WERI-Rb-1 (cell line): ENCODE measurements around the gene SGMS1.
A peak's percentile ranks its signal among the peaks of the same experiment; 100 is the strongest.

Experiments used
- DNase-seq: peaks from one replicate; pipeline ENCODE4 v3.0.0-alpha.2; 2020
- H3K27ac ChIP-seq: fragments of 250-450 bp; sonication (Bioruptor Pico); 2 replicates; pipeline ENCODE4 v1.5.1; 2020; ENCODE audit warnings: mild to moderate bottlenecking, moderate library complexity
- H3K27me3 ChIP-seq: fragments of 250-450 bp; sonication (Bioruptor Pico); 2 replicates; pipeline ENCODE4 v1.5.1; 2021; ENCODE audit warnings: mild to moderate bottlenecking, low read depth, moderate library complexity; ENCODE audit not compliant: insufficient read depth, severe bottlenecking
- H3K36me3 ChIP-seq: fragments of 250-450 bp; sonication (Bioruptor Pico); 2 replicates; pipeline ENCODE4 v1.5.1; 2020; ENCODE audit warnings: mild to moderate bottlenecking, moderate library complexity
- H3K4me3 ChIP-seq: 2 replicates; pipeline ENCODE4 v1.5.1; 2011; ENCODE audit warnings: low read depth, mild to moderate bottlenecking, control low read depth, low read length
- H3K9me3 ChIP-seq: fragments of 250-450 bp; sonication (Bioruptor Pico); 2 replicates; pipeline ENCODE4 v1.5.1; 2021; ENCODE audit warnings: mild to moderate bottlenecking, moderate library complexity; ENCODE audit not compliant: severe bottlenecking
- TF ChIP-seq, protein P1 (sequence below): IDR thresholded peaks from 2 replicates; pipeline ENCODE4 v1.5.1; 2011; ENCODE audit warnings: low read depth, mild to moderate bottlenecking, control low read depth, inconsistent platforms, low read length

The SGMS1 gene

DNA sequence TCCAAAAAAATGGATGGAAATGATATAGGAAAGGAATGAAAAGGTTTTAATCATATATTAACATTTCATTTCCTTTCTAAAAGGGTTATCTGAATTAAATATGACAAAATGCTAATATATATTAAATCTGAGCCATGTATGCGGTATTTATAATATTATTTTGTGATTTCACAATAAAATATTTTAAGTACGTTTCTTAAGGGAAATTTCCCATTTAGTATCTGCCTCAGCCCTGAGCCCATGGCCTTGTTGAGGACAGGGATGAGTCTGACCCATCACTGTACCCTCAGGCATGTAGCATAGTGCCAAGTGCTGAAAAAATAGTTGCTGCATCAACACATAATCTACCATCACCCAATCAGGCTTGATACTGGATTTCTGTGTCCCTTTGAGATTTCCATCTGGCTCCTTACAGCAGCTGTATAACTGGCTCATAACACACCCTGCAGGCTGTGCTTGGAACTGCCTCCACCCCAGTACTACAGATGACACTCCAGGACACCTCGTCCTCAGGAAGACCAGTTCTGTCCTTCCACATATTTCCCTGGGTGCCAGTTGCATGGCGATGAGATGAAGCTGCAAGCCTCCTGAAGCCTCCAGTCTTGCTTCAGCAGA lies 313.1 kb downstream of the SGMS1 start:
- no peak overlapping the region for H3K27ac ChIP-seq
- DNase-seq, result peak; percentile 38
- H3K4me3 ChIP-seq, result no peak overlapping the region
- no peaks in the 10 kb centered on the region for H3K9me3 ChIP-seq
- no peaks in the 10 kb centered on the region for H3K36me3 ChIP-seq
- TF ChIP-seq, protein P1, sequence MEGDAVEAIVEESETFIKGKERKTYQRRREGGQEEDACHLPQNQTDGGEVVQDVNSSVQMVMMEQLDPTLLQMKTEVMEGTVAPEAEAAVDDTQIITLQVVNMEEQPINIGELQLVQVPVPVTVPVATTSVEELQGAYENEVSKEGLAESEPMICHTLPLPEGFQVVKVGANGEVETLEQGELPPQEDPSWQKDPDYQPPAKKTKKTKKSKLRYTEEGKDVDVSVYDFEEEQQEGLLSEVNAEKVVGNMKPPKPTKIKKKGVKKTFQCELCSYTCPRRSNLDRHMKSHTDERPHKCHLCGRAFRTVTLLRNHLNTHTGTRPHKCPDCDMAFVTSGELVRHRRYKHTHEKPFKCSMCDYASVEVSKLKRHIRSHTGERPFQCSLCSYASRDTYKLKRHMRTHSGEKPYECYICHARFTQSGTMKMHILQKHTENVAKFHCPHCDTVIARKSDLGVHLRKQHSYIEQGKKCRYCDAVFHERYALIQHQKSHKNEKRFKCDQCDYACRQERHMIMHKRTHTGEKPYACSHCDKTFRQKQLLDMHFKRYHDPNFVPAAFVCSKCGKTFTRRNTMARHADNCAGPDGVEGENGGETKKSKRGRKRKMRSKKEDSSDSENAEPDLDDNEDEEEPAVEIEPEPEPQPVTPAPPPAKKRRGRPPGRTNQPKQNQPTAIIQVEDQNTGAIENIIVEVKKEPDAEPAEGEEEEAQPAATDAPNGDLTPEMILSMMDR, result peak; percentile 38
- no peaks in the 10 kb centered on the region for H3K27me3 ChIP-seq

DNA sequence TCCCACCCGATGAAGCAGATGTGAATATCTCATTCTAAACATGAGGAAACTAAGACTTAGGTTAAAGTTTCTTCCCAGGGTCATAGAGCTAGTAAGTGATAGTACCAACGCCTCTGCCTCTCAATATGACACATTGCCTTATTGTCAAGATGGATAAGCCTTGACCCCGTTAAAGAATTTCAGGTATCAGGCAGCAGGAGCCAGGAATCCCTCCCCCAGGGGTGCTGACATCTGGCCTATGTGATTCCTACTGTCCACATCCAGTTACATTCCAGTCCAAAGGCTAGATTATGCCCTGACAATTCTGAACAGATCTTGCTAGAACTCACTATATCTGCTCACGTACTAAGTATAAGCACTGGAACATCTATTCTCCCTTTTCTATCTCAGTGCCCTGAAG lies 314.4 kb downstream of the SGMS1 start:
- Histone ChIP-seq H3K4me3 (no peak overlapping the region), H3K36me3 (no peaks in the 10 kb centered on the region), H3K27me3 (no peaks in the 10 kb centered on the region), H3K27ac (no peak overlapping the region), H3K9me3 (no peaks in the 10 kb centered on the region)
- DNase-seq, result no peak
- TF ChIP-seq, protein P1, result no peak

DNA sequence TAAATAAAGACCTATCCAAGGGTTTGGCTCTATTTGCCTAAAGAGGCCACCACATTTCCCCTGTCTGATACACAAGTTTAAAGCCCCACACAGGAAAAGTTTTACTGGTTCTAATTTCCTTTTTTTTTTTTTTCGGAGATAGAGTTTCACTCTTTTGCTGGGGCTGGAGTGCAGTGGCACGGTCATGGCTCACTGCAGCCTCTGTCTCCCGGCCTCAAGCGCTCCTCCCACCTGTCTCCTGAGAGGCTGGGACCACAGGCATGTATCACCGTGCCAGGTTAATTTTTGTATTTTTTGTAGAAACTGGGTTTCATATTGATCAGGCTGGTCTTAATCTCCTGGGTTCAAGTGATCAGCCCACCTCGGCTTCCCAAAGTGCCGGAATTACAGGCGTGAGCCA lies 319.1 kb downstream of the SGMS1 start:
- no peaks in the 10 kb centered on the region for H3K9me3 ChIP-seq
- H3K27ac ChIP-seq, result no peak overlapping the region
- no peak for DNase-seq
- no peaks in the 10 kb centered on the region for H3K27me3 ChIP-seq
- TF ChIP-seq, protein P1, result no peak
- no peaks in the 10 kb centered on the region for H3K36me3 ChIP-seq
- H3K4me3 ChIP-seq, result no peak overlapping the region

DNA sequence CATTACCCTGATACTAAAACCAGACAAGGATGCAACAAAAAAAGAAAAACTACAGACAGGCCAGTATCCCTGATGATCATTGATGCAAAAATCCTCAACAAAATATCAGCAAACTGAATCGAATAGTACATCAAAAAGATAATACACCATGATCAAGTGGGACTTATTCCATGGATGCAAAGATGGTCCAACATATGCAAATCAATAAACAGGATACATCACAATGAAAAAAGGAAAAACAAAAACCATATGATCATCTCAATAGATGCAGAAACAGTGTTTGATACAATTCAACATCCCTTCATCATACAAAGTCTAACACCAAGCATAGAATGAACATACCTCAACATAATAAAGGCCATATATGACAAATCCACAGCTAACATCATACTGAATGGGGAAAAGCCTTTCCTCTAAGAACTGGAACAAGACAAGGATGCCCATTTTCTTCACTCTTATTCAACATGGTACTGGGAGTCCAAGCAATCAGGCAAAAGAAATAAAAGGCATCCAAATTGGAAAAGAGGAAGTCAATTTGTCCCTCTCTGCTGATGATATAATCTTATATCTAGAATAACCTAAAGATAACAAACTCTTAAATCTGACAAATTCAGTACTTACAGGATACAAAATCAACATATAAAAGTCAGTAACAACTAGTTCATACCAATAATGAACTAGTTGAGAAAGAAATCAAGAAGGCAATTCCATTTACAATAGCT lies 323.6 kb downstream of the SGMS1 start:
- Histone ChIP-seq H3K27ac (no peak overlapping the region), H3K27me3 (no peaks in the 10 kb centered on the region), H3K4me3 (no peak overlapping the region), H3K9me3 (no peaks in the 10 kb centered on the region), H3K36me3 (no peaks in the 10 kb centered on the region)
- no peak for DNase-seq
- TF ChIP-seq, protein P1, result no peak

DNA sequence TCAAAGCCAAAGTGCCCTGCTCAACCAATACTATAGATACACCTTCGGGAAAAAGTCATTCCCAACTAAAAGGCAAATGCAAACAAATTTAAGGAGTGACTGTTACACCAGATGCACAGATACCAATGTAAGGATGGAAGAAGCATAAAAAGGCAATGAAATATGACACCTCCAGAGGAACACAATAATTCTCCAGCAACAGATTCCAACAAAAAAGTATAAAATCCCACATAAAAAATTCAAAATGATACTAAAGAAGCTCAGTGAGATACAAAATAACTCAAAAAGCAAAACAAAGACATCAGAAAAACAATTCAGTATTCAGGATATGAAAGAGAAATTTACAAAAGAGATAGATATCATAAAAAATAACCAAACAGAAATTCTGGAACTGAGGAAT lies 328.4 kb downstream of the SGMS1 start:
- DNase-seq, result no peak
- no peaks in the 10 kb centered on the region for H3K36me3 ChIP-seq
- H3K27ac ChIP-seq, result no peak overlapping the region
- no peak overlapping the region for H3K4me3 ChIP-seq
- peaks cover 1% of the 10 kb centered on the region for H3K27me3 ChIP-seq
- TF ChIP-seq, protein P1, result no peak
- no peaks in the 10 kb centered on the region for H3K9me3 ChIP-seq
